Activated CD4-positive, alpha-beta T cell treated with anti-CD3 and anti-CD28 coated beads for 36 hours (primary cell): ENCODE results near the gene ZCCHC13. TPM values are rescaled to one million over a fixed set of nuclear protein-coding genes. Genes with fewer than 3 reads are reported as not detected.
"Not testable (repeated sequence)": the region's sequence is repeated elsewhere in the genome, so short reads cannot be mapped to it uniquely, and the experiment has no call there.

Source experiments
- ATAC-seq: fragments of 200-7000 bp; cut with Tn5 transposase; one replicate; pipeline ENCODE4 v1.10.0; 2021; ENCODE audit warnings: mild to moderate bottlenecking, moderate library complexity
- CTCF ChIA-PET: fragments of 350-600 bp; sonication (Branson Sonifier 250); formaldehyde crosslinking; loops from one replicate; lab custom pipeline; 2021; ENCODE audit warnings: antibody characterized with exemption; lab: Charles Lee
- POLR2A ChIA-PET: fragments of 350-600 bp; sonication (Branson Sonifier 250); formaldehyde crosslinking; loops from one replicate; lab custom pipeline; 2021; ENCODE audit warnings: antibody characterized with exemption, inconsistent platforms; lab: Charles Lee
- DNase-seq: peaks from one replicate; pipeline ENCODE4 v3.0.0-alpha.2; 2020
- H3K27ac Mint-ChIP-seq: one replicate; pipeline ENCODE4 v1.8.0; 2021; ENCODE audit warnings: mixed read lengths
- H3K27me3 Mint-ChIP-seq: one replicate; pipeline ENCODE4 v1.8.0; 2021; ENCODE audit warnings: mixed read lengths
- H3K36me3 Mint-ChIP-seq: one replicate; pipeline ENCODE4 v1.8.0; 2021; ENCODE audit warnings: low read depth, mixed read lengths
- H3K4me1 Mint-ChIP-seq: one replicate; pipeline ENCODE4 v1.8.0; 2021; ENCODE audit warnings: mixed read lengths
- H3K4me3 Mint-ChIP-seq: one replicate; pipeline ENCODE4 v1.8.0; 2021; ENCODE audit warnings: mild to moderate bottlenecking, moderate library complexity, mixed read lengths
- H3K9me3 Mint-ChIP-seq: one replicate; pipeline ENCODE4 v1.8.0; 2021; ENCODE audit warnings: low read depth, mixed read lengths
- intact Hi-C, 2 experiments: fragments of 100-400 bp; cut with DNase I in 1 of 2; cut with micrococcal nuclease in 1 of 2; formaldehyde crosslinking; loops; one replicate each; pipeline versions ENCODE4 v1.14.2 to v1.15.1; 2022 to 2024; cut with DNase I, micrococcal nuclease
- total RNA-seq, 2 experiments: library from RNA; stranded (reverse); gene quantifications; one replicate each; pipeline ENCODE4 v1.2.3, GENCODE V29; 2021

Gene ZCCHC13
- total RNA-seq, 2 experiments from 2014 or later: not detected

DNA sequence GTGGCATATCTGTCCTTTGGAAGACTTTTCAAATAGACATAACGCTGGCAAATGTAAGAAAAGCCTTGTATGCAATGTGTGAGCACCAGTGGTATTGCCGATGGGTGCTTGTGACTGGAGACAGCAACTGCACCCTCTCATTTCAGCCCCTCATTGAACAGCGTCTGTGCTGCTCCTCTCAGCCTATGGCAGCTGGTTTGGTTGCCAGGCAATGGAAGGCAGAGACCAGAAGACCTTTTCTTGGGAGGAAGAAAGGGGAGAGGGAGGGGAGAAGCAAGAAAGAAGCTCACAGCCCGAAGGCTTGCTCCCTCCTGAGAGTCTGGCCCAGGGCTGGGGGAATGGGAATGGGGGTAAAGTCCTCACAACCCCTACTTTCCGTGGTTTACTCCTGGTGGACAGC lies 20.2 kb downstream of the ZCCHC13 start:
- intact Hi-C loops: no loop called here
- no peak overlapping the region for H3K4me3 Mint-ChIP-seq
- H3K4me1 Mint-ChIP-seq: no peaks in the 10 kb centered on the region
- no peak for DNase-seq
- ATAC-seq: no peak
- CTCF ChIA-PET: no interaction called here
- H3K9me3 Mint-ChIP-seq: no peaks in the 10 kb centered on the region
- POLR2A ChIA-PET: no interaction called here
- H3K36me3 Mint-ChIP-seq: no peaks in the 10 kb centered on the region
- H3K27me3 Mint-ChIP-seq: no peaks in the 10 kb centered on the region
- no peak overlapping the region for H3K27ac Mint-ChIP-seq

DNA sequence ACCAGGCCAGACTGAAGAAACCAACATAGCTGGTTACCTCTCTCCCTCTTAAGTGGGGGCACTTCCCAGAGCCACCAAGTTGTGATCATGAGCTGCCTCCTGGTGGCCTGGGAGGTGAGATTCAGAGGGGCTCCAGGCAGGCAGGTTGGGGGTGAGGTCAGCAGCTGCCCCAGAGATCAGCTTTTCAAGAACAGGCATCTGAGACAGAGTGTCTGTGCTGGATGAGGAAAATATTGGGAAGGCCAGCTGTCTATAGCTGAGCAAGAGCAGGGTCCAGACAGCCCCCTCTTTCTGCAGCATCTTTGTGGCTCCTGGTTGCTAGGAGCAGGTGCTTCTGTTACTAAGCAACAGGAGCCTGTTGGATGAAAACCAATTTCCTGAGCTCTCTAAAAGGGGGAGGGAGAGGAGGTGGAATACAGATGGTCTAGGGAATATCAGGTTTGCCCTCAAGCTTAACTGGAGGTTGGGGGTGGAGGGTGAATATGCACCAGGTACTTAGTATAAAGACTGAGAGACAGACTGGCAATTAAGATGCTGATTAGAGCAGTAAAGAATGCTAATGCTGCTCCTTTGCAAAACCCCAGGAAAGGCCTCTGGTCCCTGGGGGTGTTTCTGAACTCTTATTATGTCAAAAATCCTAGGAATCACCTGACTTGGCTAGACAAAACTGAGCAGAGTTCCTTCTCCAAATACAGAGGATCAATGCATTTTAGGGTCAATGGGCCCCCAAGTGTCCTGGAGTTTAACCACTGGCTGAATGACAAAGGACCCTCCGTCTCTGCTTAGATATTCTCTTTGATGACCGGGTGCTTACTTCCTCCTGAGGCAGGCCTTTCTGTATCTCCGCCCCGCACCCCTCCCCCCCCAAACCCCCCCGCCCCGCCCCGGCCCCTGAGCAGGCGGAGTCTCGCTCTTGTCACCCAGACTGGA lies 21.4 kb downstream of the ZCCHC13 start:
- H3K9me3 Mint-ChIP-seq: no peaks in the 10 kb centered on the region
- CTCF ChIA-PET: interaction anchor here (1.3 kb wide), 1 partner anchor 19 kb away, joined by 3 read pairs; no protein-coding TSS in a partner anchor
- H3K27me3 Mint-ChIP-seq: no peaks in the 10 kb centered on the region
- POLR2A ChIA-PET: no interaction called here
- DNase-seq: peak; percentile 3
- no peaks in the 10 kb centered on the region for H3K36me3 Mint-ChIP-seq
- intact Hi-C loops: no loop called here
- ATAC-seq: no peak
- H3K4me1 Mint-ChIP-seq: no peaks in the 10 kb centered on the region
- no peak overlapping the region for H3K27ac Mint-ChIP-seq
- no peak overlapping the region for H3K4me3 Mint-ChIP-seq

- Mint-ChIP-seq H3K4me3 (no peak overlapping the region), H3K36me3 (no peaks in the 10 kb centered on the region), H3K9me3 (peaks cover 3% of the 10 kb centered on the region), H3K27ac (no peak overlapping the region), H3K27me3 (no peaks in the 10 kb centered on the region), H3K4me1 (peaks cover 3% of the 10 kb centered on the region)
- intact Hi-C loops: no loop called here
- CTCF ChIA-PET: no interaction called here
- POLR2A ChIA-PET: no interaction called here
- DNase-seq (no peak), ATAC-seq (no peak)
Observed at GRCh38 chrX:74338852-74339251, 34.9 kb downstream of the ZCCHC13 start.

DNA sequence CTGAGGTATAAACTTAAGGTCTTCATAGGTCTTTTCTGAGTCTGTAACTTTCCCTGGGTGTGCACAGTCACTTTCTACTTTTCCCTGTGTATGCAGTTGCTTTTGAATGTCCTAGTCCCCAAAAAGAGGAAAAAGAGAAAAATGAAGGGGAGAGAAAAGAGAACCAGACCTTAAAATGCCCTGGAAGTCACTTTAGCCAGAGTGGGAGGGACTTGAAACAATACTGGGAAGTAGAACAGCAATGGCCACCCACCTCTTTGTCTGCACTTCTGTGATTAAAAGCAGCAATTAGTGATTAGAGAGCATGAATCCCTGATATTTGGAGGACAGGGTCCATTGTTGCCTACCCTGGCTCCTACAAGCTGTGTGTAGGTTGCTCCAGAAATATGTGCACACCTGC lies 36.1 kb downstream of the ZCCHC13 start:
- Mint-ChIP-seq H3K36me3 (no peaks in the 10 kb centered on the region), H3K9me3 (peaks cover 3% of the 10 kb centered on the region), H3K4me1 (peaks cover 4% of the 10 kb centered on the region), H3K27ac (no peak overlapping the region), H3K4me3 (no peak overlapping the region), H3K27me3 (no peaks in the 10 kb centered on the region)
- DNase-seq (no peak), ATAC-seq (no peak)
- ChIA-PET POLR2A (no interaction called here), CTCF (no interaction called here)
- intact Hi-C loops: loop anchor here in 1 of 2 experiments (5.0 kb wide), 2 partner anchors 43 to 323 kb away; no protein-coding TSS in a partner anchor

DNA sequence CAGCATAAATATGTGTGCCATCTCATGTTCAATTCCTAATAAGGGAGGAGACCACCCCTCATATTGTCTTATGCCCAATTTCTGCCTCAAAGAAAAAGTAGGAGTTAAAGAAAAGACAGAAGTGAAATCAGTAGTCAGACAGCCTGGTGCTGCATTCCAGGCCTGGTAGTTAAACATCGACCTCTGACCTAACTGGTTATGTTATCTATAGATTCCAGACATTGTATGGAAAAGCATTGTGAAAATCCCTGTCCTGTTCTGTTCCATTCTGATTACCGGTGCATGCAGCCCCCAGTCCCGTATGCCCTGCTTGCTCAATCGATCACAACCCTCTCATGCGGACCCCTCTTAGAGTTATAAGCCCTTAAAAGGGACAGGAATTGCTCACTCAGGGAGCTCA lies 38.2 kb downstream of the ZCCHC13 start:
- H3K27ac Mint-ChIP-seq, H3K9me3 Mint-ChIP-seq, H3K4me3 Mint-ChIP-seq, H3K36me3 Mint-ChIP-seq, POLR2A ChIA-PET, H3K27me3 Mint-ChIP-seq, H3K4me1 Mint-ChIP-seq, ATAC-seq, DNase-seq: not testable (repeated sequence)
- intact Hi-C loops: loop anchor here in 1 of 2 experiments (5.0 kb wide), 2 partner anchors 45 to 325 kb away; no protein-coding TSS in a partner anchor
- CTCF ChIA-PET: interaction anchor here (0.6 kb wide), 1 partner anchor 95 kb away, joined by 3 read pairs; no protein-coding TSS in a partner anchor

GRCh38 chrX:74343343-74344279 lies 39.6 kb downstream of the ZCCHC13 start:
- H3K4me1 Mint-ChIP-seq: peaks cover 4% of the 10 kb centered on the region
- H3K9me3 Mint-ChIP-seq: peaks cover 3% of the 10 kb centered on the region
- peak; percentile 95 for ATAC-seq
- H3K36me3 Mint-ChIP-seq: no peaks in the 10 kb centered on the region
- DNase-seq: peak; percentile 47
- no peak overlapping the region for H3K27ac Mint-ChIP-seq
- POLR2A ChIA-PET: no interaction called here
- intact Hi-C loops: loop anchor here (1.0 to 5.0 kb wide), 5 partner anchors 46 to 488 kb away; no protein-coding TSS in a partner anchor
- CTCF ChIA-PET: interaction anchor here (0.6 to 1.7 kb wide), 7 partner anchors 11 to 204 kb away, joined by 3 to 4 read pairs (median 4); no protein-coding TSS in a partner anchor
- no peaks in the 10 kb centered on the region for H3K27me3 Mint-ChIP-seq
- no peak overlapping the region for H3K4me3 Mint-ChIP-seq

DNA sequence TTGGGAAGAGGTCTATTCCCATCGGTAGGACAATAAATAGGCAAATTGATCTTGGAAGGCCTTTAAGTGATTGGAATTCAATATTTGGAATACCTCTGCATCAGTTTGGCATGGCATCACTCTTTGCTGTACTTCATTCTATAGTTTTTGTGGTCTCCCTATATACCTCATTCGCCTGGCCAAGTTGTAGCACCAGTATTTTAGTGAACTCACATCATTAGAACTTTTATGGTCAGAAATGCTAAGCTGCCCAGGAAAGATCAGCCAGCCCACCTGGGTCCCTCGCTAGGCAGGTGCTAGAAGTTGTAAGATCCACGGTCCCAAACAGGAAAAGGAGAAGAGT lies 40.3 kb downstream of the ZCCHC13 start:
- intact Hi-C loops: loop anchor here (1.0 to 5.0 kb wide), 5 partner anchors 47 to 489 kb away; no protein-coding TSS in a partner anchor
- no peak for ATAC-seq

DNA sequence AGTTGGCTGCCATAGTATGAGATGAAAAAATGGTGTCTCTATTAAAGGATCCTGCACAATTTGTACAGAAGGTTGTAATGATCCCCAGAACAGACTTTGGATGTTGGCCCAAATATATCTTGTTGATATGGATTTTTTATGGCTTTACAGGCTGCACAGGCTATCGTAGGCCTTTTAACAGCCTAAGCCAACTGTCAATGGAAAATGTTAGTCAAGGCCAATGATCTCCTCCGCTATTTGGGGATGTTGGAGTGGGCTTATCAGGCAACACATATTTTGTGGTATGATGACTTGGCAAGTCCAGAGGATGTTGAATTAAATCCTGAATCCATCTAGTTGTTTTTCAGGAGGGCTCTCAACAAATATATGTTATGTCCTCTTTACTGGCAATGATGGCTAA lies 42.1 kb downstream of the ZCCHC13 start:
- ChIA-PET POLR2A (no interaction called here), CTCF (no interaction called here)
- ATAC-seq: no peak
- H3K4me3 Mint-ChIP-seq: no peak overlapping the region
- H3K27ac Mint-ChIP-seq: no peak overlapping the region
- no peaks in the 10 kb centered on the region for H3K27me3 Mint-ChIP-seq
- intact Hi-C loops: no loop called here
- peaks cover 4% of the 10 kb centered on the region for H3K4me1 Mint-ChIP-seq
- no peaks in the 10 kb centered on the region for H3K9me3 Mint-ChIP-seq
- no peak for DNase-seq
- H3K36me3 Mint-ChIP-seq: no peaks in the 10 kb centered on the region

More for the DNA sequence above, 40.3 kb downstream of the ZCCHC13 start:
- DNase-seq: no peak
- peaks cover 4% of the 10 kb centered on the region for H3K4me1 Mint-ChIP-seq
- H3K27ac Mint-ChIP-seq: no peak overlapping the region
- CTCF ChIA-PET: interaction anchor here (0.7 to 1.7 kb wide), 5 partner anchors 12 to 204 kb away, joined by 3 to 4 read pairs (median 4); no protein-coding TSS in a partner anchor
- no peaks in the 10 kb centered on the region for H3K36me3 Mint-ChIP-seq
- POLR2A ChIA-PET: no interaction called here
- H3K4me3 Mint-ChIP-seq: no peak overlapping the region
- H3K27me3 Mint-ChIP-seq: no peaks in the 10 kb centered on the region
- no peaks in the 10 kb centered on the region for H3K9me3 Mint-ChIP-seq

GRCh38 chrX:74349387-74349786 lies 45.4 kb downstream of the ZCCHC13 start:
- intact Hi-C loops: no loop called here
- no peak overlapping the region for H3K4me3 Mint-ChIP-seq
- no peak overlapping the region for H3K27ac Mint-ChIP-seq
- DNase-seq: no peak
- ChIA-PET POLR2A (no interaction called here), CTCF (interaction anchor here (0.8 kb wide), 1 partner anchor 28 kb away, joined by 3 read pairs; no protein-coding TSS in a partner anchor)
- H3K36me3 Mint-ChIP-seq: no peaks in the 10 kb centered on the region
- peaks cover 7% of the 10 kb centered on the region for H3K4me1 Mint-ChIP-seq
- H3K9me3 Mint-ChIP-seq: no peaks in the 10 kb centered on the region
- no peaks in the 10 kb centered on the region for H3K27me3 Mint-ChIP-seq
- no peak for ATAC-seq

- no peak overlapping the region for H3K27ac Mint-ChIP-seq
- H3K4me1 Mint-ChIP-seq: peaks cover 7% of the 10 kb centered on the region
- CTCF ChIA-PET: interaction anchor here (0.5 kb wide), 1 partner anchor 193 kb away, joined by 3 read pairs; no protein-coding TSS in a partner anchor
- no peaks in the 10 kb centered on the region for H3K36me3 Mint-ChIP-seq
- DNase-seq (no peak), ATAC-seq (no peak)
- intact Hi-C loops: no loop called here
- POLR2A ChIA-PET: no interaction called here
- no peak overlapping the region for H3K4me3 Mint-ChIP-seq
- H3K27me3 Mint-ChIP-seq: no peaks in the 10 kb centered on the region
- H3K9me3 Mint-ChIP-seq: no peaks in the 10 kb centered on the region
Observed at GRCh38 chrX:74351760-74352159, 47.8 kb downstream of the ZCCHC13 start.

GRCh38 chrX:74353984-74354383 lies 50.0 kb downstream of the ZCCHC13 start:
- POLR2A ChIA-PET: no interaction called here
- Mint-ChIP-seq H3K27me3 (no peaks in the 10 kb centered on the region), H3K36me3 (no peaks in the 10 kb centered on the region), H3K4me1 (peaks cover 7% of the 10 kb centered on the region), H3K4me3 (no peak overlapping the region), H3K27ac (no peak overlapping the region), H3K9me3 (no peaks in the 10 kb centered on the region)
- CTCF ChIA-PET: no interaction called here
- ATAC-seq: no peak
- intact Hi-C loops: no loop called here
- DNase-seq: no peak
